ENCODE results near the gene NXPH4.

DNA sequence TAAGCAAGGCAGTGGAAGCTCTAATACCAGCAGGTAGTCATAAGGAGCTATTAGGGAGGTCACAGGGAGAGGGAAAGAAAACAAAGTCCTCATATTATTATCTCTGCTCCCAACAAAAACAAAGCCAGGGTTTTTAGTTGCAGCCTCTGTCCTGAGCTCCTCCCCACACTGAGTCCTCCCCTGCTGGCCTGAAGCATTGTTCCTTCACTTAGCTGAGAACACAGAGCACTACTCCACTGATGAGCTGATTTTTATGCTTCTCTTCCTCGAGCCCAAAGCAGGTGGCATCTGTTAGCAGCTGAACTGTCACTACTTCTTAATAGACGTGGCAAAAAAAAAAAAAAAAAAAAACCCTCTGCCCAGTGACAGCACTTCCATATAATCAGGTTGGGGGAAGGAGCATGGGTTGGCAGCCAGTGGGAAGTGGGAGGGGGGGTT is 44.9 kb downstream of the NXPH4 start:
- TF ChIP-seq, protein P1, sequence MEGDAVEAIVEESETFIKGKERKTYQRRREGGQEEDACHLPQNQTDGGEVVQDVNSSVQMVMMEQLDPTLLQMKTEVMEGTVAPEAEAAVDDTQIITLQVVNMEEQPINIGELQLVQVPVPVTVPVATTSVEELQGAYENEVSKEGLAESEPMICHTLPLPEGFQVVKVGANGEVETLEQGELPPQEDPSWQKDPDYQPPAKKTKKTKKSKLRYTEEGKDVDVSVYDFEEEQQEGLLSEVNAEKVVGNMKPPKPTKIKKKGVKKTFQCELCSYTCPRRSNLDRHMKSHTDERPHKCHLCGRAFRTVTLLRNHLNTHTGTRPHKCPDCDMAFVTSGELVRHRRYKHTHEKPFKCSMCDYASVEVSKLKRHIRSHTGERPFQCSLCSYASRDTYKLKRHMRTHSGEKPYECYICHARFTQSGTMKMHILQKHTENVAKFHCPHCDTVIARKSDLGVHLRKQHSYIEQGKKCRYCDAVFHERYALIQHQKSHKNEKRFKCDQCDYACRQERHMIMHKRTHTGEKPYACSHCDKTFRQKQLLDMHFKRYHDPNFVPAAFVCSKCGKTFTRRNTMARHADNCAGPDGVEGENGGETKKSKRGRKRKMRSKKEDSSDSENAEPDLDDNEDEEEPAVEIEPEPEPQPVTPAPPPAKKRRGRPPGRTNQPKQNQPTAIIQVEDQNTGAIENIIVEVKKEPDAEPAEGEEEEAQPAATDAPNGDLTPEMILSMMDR (IDR thresholded peaks at IDR 0.05) = no peak
- TF ChIP-seq POLR2A (IDR thresholded peaks at IDR 0.05) (no peak), EP300 (IDR thresholded peaks at IDR 0.05) (no peak), POLR2AphosphoS5 (IDR thresholded peaks at IDR 0.05) (no peak)
